Thyroid gland (tissue), 4 donors: Measurements from ENCODE around the gene NELFA.

Experiments
- CTCF ChIP-seq, 6 experiments: fragments of 200-600 bp in 3 of 6; fragments of 450-650 bp in 3 of 6; sonication (generic) in 3 of 6; IDR thresholded peaks; one replicate each; pipeline ENCODE4 v1.5.1; 2016 to 2019; ENCODE audit warnings: antibody characterized with exemption in 6 of 6, mild to moderate bottlenecking in 2 of 6, inconsistent platforms in 1 of 6, moderate library complexity in 1 of 6
- POLR2A ChIP-seq, 2 donors: fragments of 450-650 bp; IDR thresholded peaks; one replicate each; pipeline ENCODE4 v1.6.1; 2017; ENCODE audit warnings: antibody characterized with exemption in 2 of 2, mild to moderate bottlenecking in 2 of 2, moderate library complexity in 1 of 2

- TF ChIP-seq CTCF (IDR thresholded peaks at IDR 0.05) = no peak
- no peak for TF ChIP-seq POLR2A (IDR thresholded peaks at IDR 0.05)
Observed at GRCh38 chr4:1961038-1961437, 47.7 kb downstream of the NELFA start.
